HEK293 (cell line): Measurements from ENCODE around the gene CHL1.

ENCODE experiments used
- CTCF ChIA-PET: fragments of 350-600 bp; formaldehyde crosslinking; extraction: SDS; loops from one replicate; lab custom pipeline; 2021; ENCODE audit warnings: antibody characterized with exemption; lab: Yijun Ruan, JAX
- POLR2A ChIA-PET: fragments of 300-600 bp; formaldehyde crosslinking; extraction: SDS; loops from one replicate; lab custom pipeline; 2020; ENCODE audit warnings: antibody characterized with exemption, inconsistent platforms; lab: Yijun Ruan, JAX
- H3K27ac ChIP-seq: fragments of 200-500 bp; sonication (Bioruptor generic); 2 replicates; pipeline ENCODE4 v1.5.1; 2014; ENCODE audit warnings: low read depth, low read length, control low read depth, inconsistent platforms; ENCODE audit errors: extremely low read depth
- H3K36me3 ChIP-seq, 2 experiments: fragments of 200-500 bp in 1 of 2; sonication (Bioruptor generic) in 1 of 2; 1 replicate in 1 of 2; 2 replicates in 1 of 2; pipeline ENCODE4 v1.5.1; 2014 to 2017; ENCODE audit warnings: inconsistent platforms in 2 of 2, low read length in 2 of 2; ENCODE audit not compliant: control insufficient read depth in 2 of 2, insufficient read depth in 1 of 2
- H3K4me1 ChIP-seq: fragments of 200-500 bp; sonication (Bioruptor generic); 2 replicates; pipeline ENCODE4 v1.5.1; 2014; ENCODE audit warnings: mild to moderate bottlenecking, low read length, inconsistent platforms; ENCODE audit not compliant: control insufficient read depth, insufficient read depth
- H3K4me3 ChIP-seq: 2 replicates; pipeline ENCODE4 v1.5.1; 2011; ENCODE audit warnings: low read depth, mild to moderate bottlenecking, control low read depth, low read length, moderate library complexity
- H3K9me3 ChIP-seq: fragments of 200-500 bp; sonication (Bioruptor generic); 2 replicates; pipeline ENCODE4 v1.5.1; 2014; ENCODE audit warnings: low read depth, low read length, inconsistent platforms; ENCODE audit not compliant: control insufficient read depth, insufficient read depth
- MYNN ChIP-seq: fragments of 450-650 bp; formaldehyde crosslinking; IDR thresholded peaks from 2 replicates; pipeline ENCODE4 v1.5.1; 2016; ENCODE audit warnings: missing biosample characterization, missing genetic modification characterization, borderline replicate concordance
- PRDM10 ChIP-seq: fragments of 450-650 bp; formaldehyde crosslinking; IDR thresholded peaks from 2 replicates; pipeline ENCODE4 v1.5.1; 2016; ENCODE audit warnings: missing biosample characterization, missing genetic modification characterization
- ZIC2 ChIP-seq: fragments of 450-650 bp; formaldehyde crosslinking; IDR thresholded peaks from 2 replicates; pipeline ENCODE4 v1.5.1; 2016; ENCODE audit warnings: missing biosample characterization, missing genetic modification characterization
- ZNF121 ChIP-seq: fragments of 450-650 bp; formaldehyde crosslinking; IDR thresholded peaks from 2 replicates; pipeline ENCODE4 v1.5.1; 2016; ENCODE audit warnings: missing biosample characterization, missing genetic modification characterization
- ZNF202 ChIP-seq: fragments of 450-650 bp; formaldehyde crosslinking; IDR thresholded peaks from 2 replicates; pipeline ENCODE4 v1.5.1; 2016; ENCODE audit warnings: missing biosample characterization, missing genetic modification characterization, borderline replicate concordance
- ZNF24 ChIP-seq: fragments of 450-650 bp; formaldehyde crosslinking; IDR thresholded peaks from 2 replicates; pipeline ENCODE4 v1.5.1; 2016; ENCODE audit warnings: missing biosample characterization, missing genetic modification characterization
- ZNF335 ChIP-seq: fragments of 450-650 bp; formaldehyde crosslinking; conservative IDR thresholded peaks from 2 replicates; pipeline ENCODE4 v1.5.1; 2016; ENCODE audit warnings: missing biosample characterization, missing genetic modification characterization
- ZNF404 ChIP-seq: fragments of 450-650 bp; formaldehyde crosslinking; IDR thresholded peaks from 2 replicates; pipeline ENCODE4 v1.5.1; 2017; ENCODE audit warnings: missing biosample characterization, missing genetic modification characterization
- ZNF473 ChIP-seq: fragments of 450-650 bp; formaldehyde crosslinking; IDR thresholded peaks from 2 replicates; pipeline ENCODE4 v1.5.1; 2017; ENCODE audit warnings: missing biosample characterization, missing genetic modification characterization
- ZNF518A ChIP-seq: fragments of 450-650 bp; formaldehyde crosslinking; conservative IDR thresholded peaks from 2 replicates; pipeline ENCODE4 v1.5.1; 2016; ENCODE audit warnings: low read depth, missing biosample characterization, missing genetic modification characterization
- ZNF544 ChIP-seq: fragments of 450-650 bp; formaldehyde crosslinking; IDR thresholded peaks from 2 replicates; pipeline ENCODE4 v1.5.0; 2017; ENCODE audit warnings: missing biosample characterization, missing genetic modification characterization
- ZNF677 ChIP-seq: fragments of 450-650 bp; IDR thresholded peaks from 2 replicates; pipeline ENCODE4 v1.5.0; 2018; ENCODE audit warnings: missing biosample characterization, mild to moderate bottlenecking, missing genetic modification characterization, moderate library complexity
- ZNF776 ChIP-seq: fragments of 450-650 bp; formaldehyde crosslinking; IDR thresholded peaks from 2 replicates; pipeline ENCODE4 v1.5.0; 2017; ENCODE audit warnings: missing biosample characterization, missing genetic modification characterization, borderline replicate concordance
- ZNF830 ChIP-seq: fragments of 450-650 bp; IDR thresholded peaks from 2 replicates; pipeline ENCODE4 v1.5.0; 2018; ENCODE audit warnings: missing biosample characterization, missing genetic modification characterization, low read depth, mild to moderate bottlenecking, moderate library complexity

CHL1 gene

GRCh38 chr3:264394-265156, 68.0 kb downstream of the CHL1 start:
- ChIA-PET CTCF (no interaction called here), POLR2A (no interaction called here)

More at GRCh38 chr3:264394-265156, 68.0 kb downstream of the CHL1 start:
- no peaks in the 10 kb centered on the region for H3K36me3 ChIP-seq
- no peak overlapping the region for H3K4me3 ChIP-seq
- H3K27ac ChIP-seq: no peak overlapping the region
- no peaks in the 10 kb centered on the region for H3K4me1 ChIP-seq
- TF ChIP-seq ZNF473 (tag by site-specific recombination): no peak
- no peak for TF ChIP-seq ZNF544 (tag by site-specific recombination)
- TF ChIP-seq ZNF335 (tag by site-specific recombination): no peak
- TF ChIP-seq MYNN (tag by site-specific recombination): no peak
- TF ChIP-seq ZNF202 (tag by site-specific recombination): no peak
- no peak for TF ChIP-seq ZIC2 (tag by site-specific recombination)
- no peak for TF ChIP-seq ZNF776 (tag by site-specific recombination)
- no peak for TF ChIP-seq ZNF121 (tag by site-specific recombination)
- TF ChIP-seq ZNF518A (tag by site-specific recombination): no peak
- TF ChIP-seq ZNF404: no peak
- TF ChIP-seq ZNF830 (tag by site-specific recombination): no peak
- TF ChIP-seq ZNF24 (tag by site-specific recombination): no peak
- TF ChIP-seq ZNF677 (tag by site-specific recombination): no peak
- TF ChIP-seq PRDM10 (tag by site-specific recombination): no peak
- TF ChIP-seq, all 188 proteins: peak for 0
- no peaks in the 10 kb centered on the region for H3K9me3 ChIP-seq
